Measurements from ENCODE around the gene GNMT.

Gene GNMT

DNA sequence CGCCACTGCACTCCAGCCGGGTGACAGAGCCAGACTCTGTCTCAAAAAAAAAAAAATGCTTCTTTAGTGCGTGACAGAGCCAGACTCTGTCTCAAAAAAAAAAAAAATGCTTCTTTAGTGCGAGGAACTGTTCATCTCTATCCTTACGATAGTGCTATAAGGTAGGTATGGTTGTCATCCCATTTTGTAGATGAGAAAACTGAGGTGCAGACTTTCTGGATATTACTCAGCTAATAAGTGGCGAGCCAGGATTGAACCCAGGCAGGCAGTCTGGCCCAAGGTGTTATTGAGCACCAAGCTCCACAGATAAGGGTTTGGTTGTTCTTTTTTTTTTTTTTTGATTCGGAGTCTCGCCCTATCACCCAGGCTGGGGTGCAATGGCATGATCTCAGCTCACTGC is 41.3 kb downstream of the GNMT start:
- Histone ChIP-seq H3K27ac (no peak overlapping the region), H3K36me3 (peaks cover 14% of the 10 kb centered on the region), H3K4me3 (ENCODE audit: low read depth in 1 of 2, low read length in 1 of 2) (no peak overlapping the region), H3K9me3 (no peaks in the 10 kb centered on the region), H3K4me1 (ENCODE audit: control insufficient read depth in 1 of 2, insufficient read depth in 1 of 2, low read depth in 1 of 2, low read length in 1 of 2) (no peaks in the 10 kb centered on the region), H3K27me3 (no peaks in the 10 kb centered on the region)
- TF ChIP-seq, protein P1, sequence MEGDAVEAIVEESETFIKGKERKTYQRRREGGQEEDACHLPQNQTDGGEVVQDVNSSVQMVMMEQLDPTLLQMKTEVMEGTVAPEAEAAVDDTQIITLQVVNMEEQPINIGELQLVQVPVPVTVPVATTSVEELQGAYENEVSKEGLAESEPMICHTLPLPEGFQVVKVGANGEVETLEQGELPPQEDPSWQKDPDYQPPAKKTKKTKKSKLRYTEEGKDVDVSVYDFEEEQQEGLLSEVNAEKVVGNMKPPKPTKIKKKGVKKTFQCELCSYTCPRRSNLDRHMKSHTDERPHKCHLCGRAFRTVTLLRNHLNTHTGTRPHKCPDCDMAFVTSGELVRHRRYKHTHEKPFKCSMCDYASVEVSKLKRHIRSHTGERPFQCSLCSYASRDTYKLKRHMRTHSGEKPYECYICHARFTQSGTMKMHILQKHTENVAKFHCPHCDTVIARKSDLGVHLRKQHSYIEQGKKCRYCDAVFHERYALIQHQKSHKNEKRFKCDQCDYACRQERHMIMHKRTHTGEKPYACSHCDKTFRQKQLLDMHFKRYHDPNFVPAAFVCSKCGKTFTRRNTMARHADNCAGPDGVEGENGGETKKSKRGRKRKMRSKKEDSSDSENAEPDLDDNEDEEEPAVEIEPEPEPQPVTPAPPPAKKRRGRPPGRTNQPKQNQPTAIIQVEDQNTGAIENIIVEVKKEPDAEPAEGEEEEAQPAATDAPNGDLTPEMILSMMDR (IDR thresholded peaks at IDR 0.05) = no peak

DNA sequence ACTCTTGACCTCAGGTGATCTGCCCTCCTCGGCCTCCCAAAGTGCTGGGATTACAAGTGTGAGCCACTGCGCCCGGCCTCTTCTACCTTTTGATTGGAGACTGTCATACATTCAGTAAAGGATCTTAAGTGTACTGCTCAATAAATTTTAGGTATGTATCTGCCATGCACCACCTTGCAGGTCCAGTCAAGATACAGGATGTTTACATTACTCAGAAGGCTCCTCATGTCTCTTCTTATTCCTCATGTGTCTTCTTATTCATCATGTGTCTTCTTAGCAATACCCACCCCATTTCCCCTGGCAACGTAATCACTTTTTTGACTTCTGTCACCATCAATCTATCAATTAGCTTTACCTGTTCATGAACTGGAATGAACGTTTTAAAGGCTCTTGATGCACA is 45.3 kb downstream of the GNMT start:
- Histone ChIP-seq H3K27me3 (no peaks in the 10 kb centered on the region), H3K4me1 (ENCODE audit: control insufficient read depth in 1 of 2, insufficient read depth in 1 of 2, low read depth in 1 of 2, low read length in 1 of 2) (no peaks in the 10 kb centered on the region), H3K36me3 (peaks cover 49% of the 10 kb centered on the region), H3K27ac (no peak overlapping the region), H3K4me3 (ENCODE audit: low read depth in 1 of 2, low read length in 1 of 2) (no peak overlapping the region), H3K9me3 (no peaks in the 10 kb centered on the region)
- TF ChIP-seq, protein P1 (IDR thresholded peaks at IDR 0.05) = no peak

DNA sequence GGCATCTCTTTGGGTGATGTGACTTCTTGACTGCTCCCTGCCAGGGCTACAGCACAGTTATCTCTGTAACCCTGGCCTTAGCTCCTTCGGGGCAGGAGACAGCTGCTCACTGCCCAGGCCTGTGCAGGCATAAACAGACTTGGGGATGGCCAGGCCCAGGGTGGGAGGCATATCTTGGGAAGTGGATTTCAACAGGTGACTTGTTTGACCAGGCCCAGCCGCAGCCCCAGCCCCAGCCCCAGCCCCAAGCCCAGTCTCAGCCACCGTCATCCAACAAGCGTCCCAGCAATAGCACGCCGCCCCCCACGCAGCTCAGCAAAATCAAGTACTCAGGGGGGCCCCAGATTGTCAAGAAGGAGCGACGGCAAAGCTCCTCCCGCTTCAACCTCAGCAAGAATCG is 45.7 kb downstream of the GNMT start:
- TF ChIP-seq, protein P1 (IDR thresholded peaks at IDR 0.05) = no peak
- Histone ChIP-seq H3K27ac (no peak overlapping the region), H3K4me3 (ENCODE audit: low read depth in 1 of 2, low read length in 1 of 2) (no peak overlapping the region), H3K27me3 (no peaks in the 10 kb centered on the region), H3K9me3 (no peaks in the 10 kb centered on the region), H3K36me3 (peaks cover 53% of the 10 kb centered on the region), H3K4me1 (ENCODE audit: control insufficient read depth in 1 of 2, insufficient read depth in 1 of 2, low read depth in 1 of 2, low read length in 1 of 2) (no peaks in the 10 kb centered on the region)

DNA sequence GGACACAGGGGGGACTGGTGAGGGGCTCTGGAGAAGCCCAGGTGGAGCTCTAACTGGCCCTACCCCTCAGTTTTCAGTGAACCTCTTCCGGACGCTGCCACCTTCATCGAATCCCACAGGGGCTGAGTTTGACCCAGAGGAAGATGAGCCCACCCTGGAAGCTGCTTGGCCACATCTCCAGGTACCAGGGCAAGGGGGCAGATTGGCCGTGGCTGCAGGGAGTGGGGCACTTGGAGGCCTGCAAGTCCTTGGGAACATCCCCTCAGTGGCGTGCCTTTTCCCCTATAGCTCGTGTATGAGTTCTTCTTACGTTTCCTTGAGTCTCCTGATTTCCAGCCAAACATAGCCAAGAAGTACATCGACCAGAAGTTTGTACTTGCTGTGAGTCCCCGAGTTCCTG is 46.6 kb downstream of the GNMT start:
- Histone ChIP-seq H3K4me1 (ENCODE audit: control insufficient read depth in 1 of 2, insufficient read depth in 1 of 2, low read depth in 1 of 2, low read length in 1 of 2) (no peaks in the 10 kb centered on the region), H3K4me3 (ENCODE audit: low read depth in 1 of 2, low read length in 1 of 2) (no peak overlapping the region), H3K27me3 (no peaks in the 10 kb centered on the region), H3K9me3 (no peaks in the 10 kb centered on the region), H3K27ac (no peak overlapping the region), H3K36me3 (peaks cover 62% of the 10 kb centered on the region)
- TF ChIP-seq, protein P1 (IDR thresholded peaks at IDR 0.05) = no peak

DNA sequence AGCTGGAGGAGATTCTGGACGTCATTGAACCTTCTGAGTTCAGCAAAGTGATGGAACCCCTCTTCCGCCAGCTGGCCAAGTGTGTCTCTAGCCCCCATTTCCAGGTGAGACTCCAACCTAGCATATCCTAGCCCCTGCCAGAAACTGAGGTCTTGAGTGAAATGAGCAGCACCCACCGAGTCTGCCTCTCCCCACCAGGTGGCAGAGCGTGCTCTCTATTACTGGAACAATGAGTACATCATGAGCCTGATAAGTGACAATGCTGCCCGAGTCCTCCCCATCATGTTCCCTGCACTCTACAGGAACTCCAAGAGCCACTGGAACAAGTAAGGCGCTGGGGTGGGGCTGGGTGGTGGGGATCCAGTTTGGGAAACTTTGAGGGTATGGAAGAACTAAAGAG is 48.6 kb downstream of the GNMT start:
- Histone ChIP-seq H3K27ac (no peak overlapping the region), H3K9me3 (no peaks in the 10 kb centered on the region), H3K4me3 (ENCODE audit: low read depth in 1 of 2, low read length in 1 of 2) (no peak overlapping the region), H3K36me3 (peaks cover 64% of the 10 kb centered on the region), H3K4me1 (ENCODE audit: control insufficient read depth in 1 of 2, insufficient read depth in 1 of 2, low read depth in 1 of 2, low read length in 1 of 2) (peaks cover 10 to 13% of the 10 kb centered on the region in 2 experiments), H3K27me3 (no peaks in the 10 kb centered on the region)
- TF ChIP-seq, protein P1 (IDR thresholded peaks at IDR 0.05) = no peak

DNA sequence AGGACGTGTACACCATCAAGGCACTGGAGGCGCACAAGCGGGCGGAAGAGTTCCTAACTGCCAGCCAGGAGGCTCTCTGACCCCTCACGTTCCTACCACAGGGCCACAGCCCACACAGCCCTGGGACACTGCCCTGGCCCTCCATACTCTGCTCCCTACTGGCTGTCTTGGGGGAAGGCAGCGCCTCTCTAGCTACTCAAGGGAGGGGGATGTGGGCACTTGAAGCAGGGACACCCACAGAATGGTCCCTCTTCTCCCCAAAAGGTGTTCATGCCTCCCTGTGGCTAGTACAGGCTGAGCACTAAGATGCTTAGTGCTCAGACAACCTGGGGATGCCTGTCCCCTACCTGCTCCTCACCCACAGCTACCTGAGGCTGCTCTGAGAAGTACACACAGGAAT is 50.7 kb downstream of the GNMT start:
- H3K36me3 ChIP-seq = peaks cover 62% of the 10 kb centered on the region
- TF ChIP-seq, protein P1 (IDR thresholded peaks at IDR 0.05) = no peak
- no peaks in the 10 kb centered on the region for H3K9me3 ChIP-seq
- no peaks in the 10 kb centered on the region for H3K27me3 ChIP-seq
- peaks cover 28 to 29% of the 10 kb centered on the region in 2 experiments for H3K4me1 ChIP-seq (ENCODE audit: control insufficient read depth in 1 of 2, insufficient read depth in 1 of 2, low read depth in 1 of 2, low read length in 1 of 2)
- H3K27ac ChIP-seq = no peak overlapping the region
- no peak overlapping the region for H3K4me3 ChIP-seq (ENCODE audit: low read depth in 1 of 2, low read length in 1 of 2)
